GM18526 (cell line): Measurements from ENCODE around the gene RIPOR3.

Source experiments
- POLR2A ChIP-seq: IDR thresholded peaks from 3 replicates; pipeline ENCODE4 v1.6.1; 2011; ENCODE audit not compliant: insufficient read length; ENCODE audit errors: extremely low read depth

Gene RIPOR3

DNA sequence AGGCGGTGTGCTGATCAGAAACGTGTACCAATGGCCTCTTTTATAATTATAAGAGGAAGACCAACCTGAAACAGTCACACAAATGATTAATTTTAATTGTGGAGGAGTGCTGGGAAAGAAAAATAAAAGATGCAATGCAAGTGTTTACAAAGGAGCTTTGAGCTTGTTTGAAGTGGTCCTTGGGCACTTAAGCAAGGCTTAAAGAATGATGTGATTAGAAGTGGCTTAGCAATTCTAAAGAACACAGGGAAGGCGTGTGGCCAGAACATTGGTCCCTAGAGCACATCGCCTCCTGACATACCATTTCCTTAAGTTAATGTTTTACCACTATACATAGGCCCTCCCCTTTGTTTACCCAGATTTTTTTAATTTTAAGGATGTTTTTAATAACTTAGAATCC, 155.0 kb downstream of the RIPOR3 start:
- TF ChIP-seq POLR2A: no peak
